22Rv1 (cell line): ENCODE results near the gene MT1G.
"Not testable (repeated sequence)": the region's sequence is repeated elsewhere in the genome, so short reads cannot be mapped to it uniquely, and the experiment has no call there.

Experiments used
- H3K27ac ChIP-seq: fragments of 450-650 bp; 2 replicates; pipeline ENCODE4 v1.5.1; 2017
- ZFX ChIP-seq: fragments of 450-650 bp; IDR thresholded peaks from 2 replicates; pipeline ENCODE4 v1.6.1; 2017; ENCODE audit warnings: antibody characterized with exemption, borderline replicate concordance
- TF ChIP-seq, protein P1 (sequence below): fragments of 450-650 bp; IDR thresholded peaks from 2 replicates; pipeline ENCODE4 v1.5.1; 2017; ENCODE audit warnings: mild to moderate bottlenecking

MT1G gene

DNA sequence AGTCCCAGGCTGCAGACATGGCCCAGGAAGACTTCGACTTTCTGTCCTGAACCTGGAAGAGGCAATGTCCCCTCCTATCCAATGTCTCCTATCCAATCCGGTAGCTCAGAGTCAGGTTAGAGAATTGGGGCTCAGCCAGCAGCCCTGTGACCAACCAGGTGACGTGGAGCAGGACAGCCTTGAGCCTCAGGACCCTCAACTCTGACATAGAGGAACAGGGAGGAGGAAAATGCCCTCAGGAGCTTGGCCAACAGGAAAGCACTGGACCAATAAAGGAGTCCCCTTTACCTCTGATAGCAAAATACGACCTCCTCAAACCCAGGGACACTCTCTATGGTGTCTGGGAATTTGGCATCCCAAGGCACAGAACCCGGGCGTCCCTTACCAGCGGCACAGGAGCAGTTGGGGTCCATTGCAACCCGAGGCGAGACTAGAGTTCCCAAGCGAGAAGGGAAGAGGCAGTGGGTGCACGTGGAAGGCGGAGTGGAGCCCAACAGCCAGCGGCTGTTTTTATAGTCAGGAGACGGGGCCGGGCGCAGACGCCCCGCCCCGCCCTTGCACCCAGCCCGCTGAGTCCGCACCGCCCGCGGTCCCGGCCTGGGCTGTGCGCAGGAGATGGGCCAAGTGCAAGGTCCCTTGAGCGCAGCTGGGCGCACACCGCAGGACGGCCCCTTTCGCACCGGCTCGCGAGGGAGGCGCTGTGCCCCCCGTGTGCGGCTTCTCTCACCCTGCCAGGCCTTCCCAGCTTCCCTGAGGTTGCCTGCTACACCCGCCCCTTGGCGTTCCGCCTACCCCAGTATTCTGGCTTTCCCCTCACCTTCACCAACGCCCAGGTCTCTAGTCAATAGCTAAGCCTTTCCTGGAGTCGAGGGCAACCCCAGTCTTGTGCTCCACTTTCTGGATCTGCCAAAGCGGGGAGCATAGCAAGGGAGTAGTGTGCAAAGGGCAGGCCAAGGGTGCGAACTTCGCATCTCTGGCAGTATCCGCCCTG is at the start of gene MT1G:
Gene MT1G (minus strand): TSS at position 485 of the 991 bp plus-strand sequence. CDS start 72 bp downstream, at position 413.
- H3K27ac ChIP-seq, result no peak within 1 kb of the TSS
- TF ChIP-seq, protein P1, sequence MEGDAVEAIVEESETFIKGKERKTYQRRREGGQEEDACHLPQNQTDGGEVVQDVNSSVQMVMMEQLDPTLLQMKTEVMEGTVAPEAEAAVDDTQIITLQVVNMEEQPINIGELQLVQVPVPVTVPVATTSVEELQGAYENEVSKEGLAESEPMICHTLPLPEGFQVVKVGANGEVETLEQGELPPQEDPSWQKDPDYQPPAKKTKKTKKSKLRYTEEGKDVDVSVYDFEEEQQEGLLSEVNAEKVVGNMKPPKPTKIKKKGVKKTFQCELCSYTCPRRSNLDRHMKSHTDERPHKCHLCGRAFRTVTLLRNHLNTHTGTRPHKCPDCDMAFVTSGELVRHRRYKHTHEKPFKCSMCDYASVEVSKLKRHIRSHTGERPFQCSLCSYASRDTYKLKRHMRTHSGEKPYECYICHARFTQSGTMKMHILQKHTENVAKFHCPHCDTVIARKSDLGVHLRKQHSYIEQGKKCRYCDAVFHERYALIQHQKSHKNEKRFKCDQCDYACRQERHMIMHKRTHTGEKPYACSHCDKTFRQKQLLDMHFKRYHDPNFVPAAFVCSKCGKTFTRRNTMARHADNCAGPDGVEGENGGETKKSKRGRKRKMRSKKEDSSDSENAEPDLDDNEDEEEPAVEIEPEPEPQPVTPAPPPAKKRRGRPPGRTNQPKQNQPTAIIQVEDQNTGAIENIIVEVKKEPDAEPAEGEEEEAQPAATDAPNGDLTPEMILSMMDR, result no peak
- TF ChIP-seq ZFX, result no peak

- H3K27ac ChIP-seq, result not testable (repeated sequence)
Observed at GRCh38 chr16:56717532-56717931, 49.7 kb upstream of the MT1G start.

- H3K27ac ChIP-seq, result no peak overlapping the region
- no peak for TF ChIP-seq ZFX
Observed at GRCh38 chr16:56716761-56717160, 48.9 kb upstream of the MT1G start.

DNA sequence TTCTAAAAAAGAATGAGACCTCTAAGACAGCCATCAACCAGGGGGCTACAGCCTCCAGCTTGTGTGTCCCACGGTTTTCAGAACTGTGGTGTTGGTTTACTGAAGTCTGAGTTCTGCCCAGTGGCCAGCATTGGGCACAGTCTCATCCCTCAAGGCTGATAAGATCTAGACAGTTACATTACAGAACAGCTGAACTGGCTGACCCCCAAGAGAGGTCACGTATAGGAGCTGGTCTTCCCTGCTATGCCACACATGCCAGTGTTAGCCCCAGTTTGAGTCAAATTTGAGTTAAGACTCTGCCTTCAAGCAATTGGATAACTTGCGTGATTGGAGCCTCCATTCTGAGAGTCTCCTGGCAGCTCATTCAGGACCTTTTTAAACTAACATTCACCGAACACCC is 47.3 kb upstream of the MT1G start:
- H3K27ac ChIP-seq, result no peak overlapping the region
- TF ChIP-seq, protein P1, result no peak
- TF ChIP-seq ZFX, result no peak

- H3K27ac ChIP-seq, result no peak overlapping the region
- TF ChIP-seq, protein P1, result no peak
- TF ChIP-seq ZFX, result no peak
Observed at GRCh38 chr16:56713794-56714193, 45.9 kb upstream of the MT1G start.

GRCh38 chr16:56711862-56712261 is 44.0 kb upstream of the MT1G start:
- TF ChIP-seq, protein P1, result no peak
- no peak for TF ChIP-seq ZFX
- no peak overlapping the region for H3K27ac ChIP-seq

- TF ChIP-seq ZFX, result no peak
- TF ChIP-seq, protein P1, result no peak
- no peak overlapping the region for H3K27ac ChIP-seq
Observed at GRCh38 chr16:56710181-56710737, 42.4 kb upstream of the MT1G start.

DNA sequence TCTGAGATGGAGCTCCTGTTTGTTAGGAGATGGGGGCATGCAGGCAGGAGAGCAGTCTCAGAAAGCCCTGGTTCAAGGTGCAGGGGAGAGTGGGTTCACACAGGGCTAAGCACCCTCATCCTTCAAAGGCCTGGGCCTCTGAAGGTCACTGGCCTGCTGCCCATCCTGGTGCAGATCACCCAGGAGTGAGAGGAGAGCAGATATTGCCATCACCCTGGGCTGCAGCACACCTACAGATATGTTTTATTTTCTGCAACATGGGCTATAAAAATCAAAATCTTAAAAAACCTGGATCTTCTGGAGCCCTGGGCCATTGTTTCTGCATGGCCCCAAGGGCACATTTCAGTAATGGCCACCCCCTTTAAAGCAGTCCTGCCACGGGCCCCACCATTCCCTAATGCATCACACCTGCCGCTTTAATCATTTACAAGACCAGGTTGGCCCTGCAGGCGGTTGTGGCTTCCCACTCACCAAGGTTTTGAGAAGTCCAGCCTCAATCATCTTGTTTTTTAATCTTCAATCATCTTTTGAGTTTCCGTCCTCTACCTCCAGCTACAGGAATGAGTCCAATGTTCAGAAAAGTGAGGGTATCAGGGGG is 41.7 kb upstream of the MT1G start:
- TF ChIP-seq, protein P1, result no peak
- TF ChIP-seq ZFX, result no peak
- H3K27ac ChIP-seq, result no peak overlapping the region
